Measurements from ENCODE around the gene SCFD2. TPM values are rescaled to one million over a fixed set of nuclear protein-coding genes. Genes with fewer than 3 reads are reported as not detected.

SCFD2 gene
- total RNA-seq, 1 donor: 33.2 TPM

GRCh38 chr4:53068755-53069330, 297.0 kb downstream of the SCFD2 start:
- no peak for TF ChIP-seq CTCF (IDR thresholded peaks at IDR 0.05; ENCODE audit: insufficient read depth, low read depth, low read length)
- no peak overlapping the region for H3K4me3 ChIP-seq (ENCODE audit: low read depth, low read length)
- DNase-seq (ENCODE audit: low read depth): no peak

- TF ChIP-seq CTCF (IDR thresholded peaks at IDR 0.05; ENCODE audit: insufficient read depth, low read depth, low read length): no peak
- no peak overlapping the region for H3K4me3 ChIP-seq (ENCODE audit: low read depth, low read length)
- DNase-seq (ENCODE audit: low read depth): no peak
These were observed 298.6 kb downstream of the SCFD2 start for GRCh38 chr4:53067125-53067802.

- H3K4me3 ChIP-seq (ENCODE audit: low read depth, low read length): no peak overlapping the region
- DNase-seq (ENCODE audit: low read depth): no peak
- no peak for TF ChIP-seq CTCF (IDR thresholded peaks at IDR 0.05; ENCODE audit: insufficient read depth, low read depth, low read length)
These were observed 299.7 kb downstream of the SCFD2 start for GRCh38 chr4:53066155-53066554.

- no peak for TF ChIP-seq CTCF (IDR thresholded peaks at IDR 0.05; ENCODE audit: insufficient read depth, low read depth, low read length)
- H3K4me3 ChIP-seq (ENCODE audit: low read depth, low read length): no peak overlapping the region
- DNase-seq (ENCODE audit: low read depth): no peak
These were observed 301.3 kb downstream of the SCFD2 start for GRCh38 chr4:53064609-53065008.

- no peak for DNase-seq (ENCODE audit: low read depth)
- H3K4me3 ChIP-seq (ENCODE audit: low read depth, low read length): no peak overlapping the region
- no peak for TF ChIP-seq CTCF (IDR thresholded peaks at IDR 0.05; ENCODE audit: insufficient read depth, low read depth, low read length)
These were observed 304.6 kb downstream of the SCFD2 start for GRCh38 chr4:53061091-53061850.

- no peak for DNase-seq (ENCODE audit: low read depth)
- H3K4me3 ChIP-seq (ENCODE audit: low read depth, low read length): no peak overlapping the region
- TF ChIP-seq CTCF (IDR thresholded peaks at IDR 0.05; ENCODE audit: insufficient read depth, low read depth, low read length): no peak
These were observed 305.6 kb downstream of the SCFD2 start for GRCh38 chr4:53060278-53060677.
